OCI-LY3 (cell line): ENCODE data around the gene MCTP2.

ENCODE experiments used
- H2AFZ ChIP-seq: fragments of 200-600, 300-600 bp; shearing (Covaris generic); 2 replicates; pipeline ENCODE4 v1.6.0; 2014; ENCODE audit warnings: antibody characterized with exemption, low read depth, low read length
- H3K27ac ChIP-seq: fragments of 200-600, 300-600 bp; sonication (generic); 2 replicates; pipeline ENCODE4 v1.5.1; 2014; ENCODE audit warnings: mild to moderate bottlenecking, low read length, moderate library complexity, mixed read lengths
- H3K27me3 ChIP-seq: fragments of 200-600, 300-600 bp; sonication (generic); 2 replicates; pipeline ENCODE4 v1.6.1; 2014; ENCODE audit warnings: low read depth, low read length, mixed read lengths
- H3K36me3 ChIP-seq: fragments of 200-600, 300-600 bp; sonication (generic); replicated peaks from 2 replicates; pipeline ENCODE3; 2014; ENCODE audit warnings: low read depth, low read length, mixed read lengths
- H3K4me1 ChIP-seq: fragments of 300-600, 200-600 bp; sonication (generic); 2 replicates; pipeline ENCODE4 v1.6.1; 2014; ENCODE audit warnings: low read length, mixed read lengths
- H3K4me2 ChIP-seq: fragments of 200-600, 300-600 bp; sonication (generic); 2 replicates; pipeline ENCODE4 v1.6.1; 2014; ENCODE audit warnings: low read length, mixed read lengths
- H3K4me3 ChIP-seq: fragments of 300-600, 200-600 bp; sonication (generic); 2 replicates; pipeline ENCODE4 v1.5.1; 2014; ENCODE audit warnings: antibody characterized with exemption, mild to moderate bottlenecking, low read length, moderate library complexity
- H3K79me2 ChIP-seq: fragments of 300-600, 200-600 bp; shearing (Covaris generic); 2 replicates; pipeline ENCODE4 v1.6.1; 2014; ENCODE audit warnings: mild to moderate bottlenecking, low read length, mixed read lengths
- H3K9ac ChIP-seq: fragments of 300-600, 200-600 bp; shearing (Covaris generic); 2 replicates; pipeline ENCODE4 v1.6.0; 2014; ENCODE audit warnings: mild to moderate bottlenecking, low read length, moderate library complexity
- H3K9me3 ChIP-seq: fragments of 200-600, 300-600 bp; shearing (Covaris generic); 2 replicates; pipeline ENCODE4 v1.6.1; 2014; ENCODE audit warnings: low read length, mixed read lengths; ENCODE audit not compliant: insufficient read depth
- H4K20me1 ChIP-seq: fragments of 200-600, 300-600 bp; sonication (generic); 2 replicates; pipeline ENCODE4 v1.6.1; 2016; ENCODE audit warnings: low read length, mixed read lengths; ENCODE audit not compliant: insufficient read depth
- CTCF ChIP-seq: fragments of 200-600, 300-600 bp; sonication (generic); IDR thresholded peaks from 2 replicates; pipeline ENCODE4 v1.5.1; 2014; ENCODE audit warnings: antibody characterized with exemption, low read length, low read depth
- EZH2phosphoT487 ChIP-seq: fragments of 200-600 bp; shearing (Covaris generic); IDR thresholded peaks from 2 replicates; pipeline ENCODE4 v1.6.1; 2018; ENCODE audit warnings: antibody characterized with exemption, mixed run types, low read depth

MCTP2 gene

GRCh38 chr15:94225616-94226015 is 5.7 kb upstream of the MCTP2 start:
- H3K9ac ChIP-seq = no peak overlapping the region
- no peaks in the 10 kb centered on the region for H3K79me2 ChIP-seq
- H2AFZ ChIP-seq = no peak overlapping the region
- H3K27ac ChIP-seq = no peak overlapping the region
- no peaks in the 10 kb centered on the region for H4K20me1 ChIP-seq
- H3K9me3 ChIP-seq = no peaks in the 10 kb centered on the region
- no peak overlapping the region for H3K4me3 ChIP-seq
- H3K27me3 ChIP-seq = peaks cover 75% of the 10 kb centered on the region
- peaks cover 13% of the 10 kb centered on the region for H3K4me1 ChIP-seq
- H3K4me2 ChIP-seq = no peak overlapping the region
- no peaks in the 10 kb centered on the region for H3K36me3 ChIP-seq
- TF ChIP-seq CTCF = no peak

GRCh38 chr15:94228611-94229010 is 2.8 kb upstream of the MCTP2 start:
- Histone ChIP-seq H2AFZ (no peak overlapping the region), H3K79me2 (no peaks in the 10 kb centered on the region), H3K9ac (no peak overlapping the region), H3K27ac (no peak overlapping the region), H3K27me3 (peaks cover 86% of the 10 kb centered on the region), H4K20me1 (no peaks in the 10 kb centered on the region), H3K36me3 (no peaks in the 10 kb centered on the region), H3K4me1 (peaks cover 14% of the 10 kb centered on the region), H3K4me2 (no peak overlapping the region), H3K9me3 (no peaks in the 10 kb centered on the region), H3K4me3 (no peak overlapping the region)
- TF ChIP-seq EZH2phosphoT487 = no peak

- peak overlapping the region; percentile 96 for H3K4me2 ChIP-seq
- no peak overlapping the region for H3K9ac ChIP-seq
Measured at GRCh38 chr15:94229591-94230369, 1.6 kb upstream of the MCTP2 start.

GRCh38 chr15:94230431-94230882 is 904 bp upstream of the MCTP2 start:
- Histone ChIP-seq H3K4me1 (peaks cover 14% of the 10 kb centered on the region), H3K27ac (no peak overlapping the region), H3K4me3 (peak overlapping the region; percentile 86), H3K79me2 (no peaks in the 10 kb centered on the region), H3K9ac (peak overlapping the region; percentile 59), H3K9me3 (no peaks in the 10 kb centered on the region), H3K27me3 (peaks cover 74% of the 10 kb centered on the region), H3K36me3 (no peaks in the 10 kb centered on the region), H2AFZ (peak overlapping the region; percentile 95), H4K20me1 (no peaks in the 10 kb centered on the region), H3K4me2 (peak overlapping the region; percentile 96)
- TF ChIP-seq EZH2phosphoT487 (no peak), CTCF (no peak)

More at GRCh38 chr15:94229591-94230369, 1.6 kb upstream of the MCTP2 start:
- H3K9me3 ChIP-seq = no peaks in the 10 kb centered on the region
- peaks cover 80% of the 10 kb centered on the region for H3K27me3 ChIP-seq
- no peak overlapping the region for H2AFZ ChIP-seq
- H4K20me1 ChIP-seq = no peaks in the 10 kb centered on the region
- no peak overlapping the region for H3K27ac ChIP-seq
- peak overlapping the region; percentile 86 for H3K4me3 ChIP-seq
- H3K36me3 ChIP-seq = no peaks in the 10 kb centered on the region
- TF ChIP-seq EZH2phosphoT487 (no peak), CTCF (no peak)
- H3K79me2 ChIP-seq = no peaks in the 10 kb centered on the region
- peaks cover 14% of the 10 kb centered on the region for H3K4me1 ChIP-seq
